GM23338 (cell line): Measurements from ENCODE around the gene KRTAP9-4. TPM values are rescaled to one million over a fixed set of nuclear protein-coding genes. Genes with fewer than 3 reads are reported as not detected.

Experiments
- ATAC-seq: fragments of 200-7000 bp; cut with Tn5 transposase; 3 replicates; pipeline ENCODE4 v1.9.1; 2020
- DNase-seq: peaks from one replicate; pipeline ENCODE4 v3.0.0-alpha.2; 2015; ENCODE audit warnings: low spot score
- H2AFZ ChIP-seq: fragments of 200-600 bp; sonication (generic); 2 replicates; pipeline ENCODE4 v1.8.0; 2016; ENCODE audit warnings: antibody characterized with exemption, mild to moderate bottlenecking, moderate library complexity
- H3F3A ChIP-seq: fragments of 200-600 bp; sonication (generic); replicated peaks from 2 replicates; pipeline ENCODE4 v1.8.0; 2017; ENCODE audit warnings: antibody characterized with exemption, mixed run types, low read depth
- H3K27ac ChIP-seq: fragments of 200-600 bp; sonication (generic); 2 replicates; pipeline ENCODE4 v1.6.1; 2016; ENCODE audit warnings: low read depth
- H3K27me3 ChIP-seq: fragments of 200-600 bp; sonication (generic); 2 replicates; pipeline ENCODE4 v1.8.0; 2016; ENCODE audit warnings: mild to moderate bottlenecking, mixed run types, moderate library complexity; ENCODE audit not compliant: insufficient read depth
- H3K36me3 ChIP-seq: fragments of 200-600 bp; sonication (generic); 2 replicates; pipeline ENCODE4 v1.8.0; 2016; ENCODE audit warnings: mild to moderate bottlenecking; ENCODE audit not compliant: insufficient read depth
- H3K4me1 ChIP-seq: fragments of 200-600 bp; sonication (generic); 2 replicates; pipeline ENCODE4 v1.8.0; 2016; ENCODE audit warnings: mild to moderate bottlenecking, moderate library complexity; ENCODE audit not compliant: insufficient read depth
- H3K4me2 ChIP-seq: fragments of 200-600 bp; sonication (generic); 2 replicates; pipeline ENCODE4 v1.7.1; 2017; ENCODE audit warnings: mixed run types
- H3K4me3 ChIP-seq: fragments of 200-600 bp; sonication (generic); 2 replicates; pipeline ENCODE4 v1.6.1; 2016; ENCODE audit warnings: mixed run types
- H3K79me2 ChIP-seq: fragments of 200-600 bp; sonication (generic); replicated peaks from 2 replicates; pipeline ENCODE4 v1.8.0; 2017; ENCODE audit warnings: mild to moderate bottlenecking; ENCODE audit not compliant: insufficient read depth
- H3K9me2 ChIP-seq: fragments of 200-600 bp; sonication (generic); 2 replicates; pipeline ENCODE4 v1.8.0; 2017; ENCODE audit not compliant: insufficient read depth
- H4K20me1 ChIP-seq: fragments of 200-600 bp; sonication (generic); replicated peaks from 2 replicates; pipeline ENCODE4 v1.8.0; 2017; ENCODE audit warnings: mild to moderate bottlenecking; ENCODE audit not compliant: insufficient read depth
- H3K27ac Mint-ChIP-seq: 2 replicates; pipeline ENCODE4 v1.8.0; 2020; ENCODE audit warnings: inconsistent platforms, mild to moderate bottlenecking, moderate library complexity, mixed read lengths
- H3K27me3 Mint-ChIP-seq: 3 replicates; pipeline ENCODE4 v1.8.0; 2022; ENCODE audit warnings: low read depth, mild to moderate bottlenecking, moderate library complexity, mixed read lengths, inconsistent platforms; ENCODE audit not compliant: insufficient read depth, poor library complexity
- H3K36me3 Mint-ChIP-seq: 3 replicates; pipeline ENCODE4 v1.8.0; 2021; ENCODE audit warnings: low read depth, mild to moderate bottlenecking, inconsistent platforms, moderate library complexity, mixed read lengths
- H3K4me1 Mint-ChIP-seq: 3 replicates; pipeline ENCODE4 v1.8.0; 2020; ENCODE audit warnings: mild to moderate bottlenecking, inconsistent platforms, mixed read lengths
- H3K4me3 Mint-ChIP-seq: 3 replicates; pipeline ENCODE4 v1.8.0; 2021; ENCODE audit warnings: moderate library complexity, mild to moderate bottlenecking, inconsistent platforms, mixed read lengths
- H3K9me3 Mint-ChIP-seq: 3 replicates; pipeline ENCODE4 v1.8.0; 2020; ENCODE audit warnings: moderate library complexity, mild to moderate bottlenecking, inconsistent platforms, mixed read lengths
- CREB1 ChIP-seq: fragments of 250-450 bp; sonication (Bioruptor Pico); IDR thresholded peaks from 2 replicates; pipeline ENCODE4 v1.5.0; 2020; ENCODE audit warnings: low read depth, mild to moderate bottlenecking, moderate library complexity
- ZNF114 ChIP-seq: fragments of 250-450 bp; sonication (Bioruptor Pico); IDR thresholded peaks from 2 replicates; pipeline ENCODE4 v1.5.0; 2020; ENCODE audit warnings: mild to moderate bottlenecking, moderate library complexity
- ZNF331 ChIP-seq: fragments of 250-450 bp; sonication (Bioruptor Pico); IDR thresholded peaks from 2 replicates; pipeline ENCODE4 v1.5.0; 2020; ENCODE audit warnings: low read depth, mild to moderate bottlenecking, moderate library complexity
- polyA plus RNA-seq: library from polyadenylated mRNA; unstranded; fragments of >200 nt; fragmentation: Nextera tagmentation; extraction: Ambion mirVana; gene quantifications from 2 replicates; pipeline ENCODE4 v1.2.1, GENCODE V29; 2016
- total RNA-seq: library from RNA; depleted of rRNA; stranded (reverse); fragments of >200 nt; shearing (Covaris generic); gene quantifications from 2 replicates; pipeline ENCODE4 v1.2.3, GENCODE V29; 2014
- TF ChIP-seq, protein P1 (sequence below): fragments of 250-450 bp; sonication (Bioruptor Pico); IDR thresholded peaks from 2 replicates; pipeline ENCODE4 v1.5.0; 2020; ENCODE audit warnings: mild to moderate bottlenecking, moderate library complexity
- TF ChIP-seq, protein P2 (sequence below): IDR thresholded peaks from one replicate; pipeline ENCODE4 v1.6.1; 2018; ENCODE audit warnings: antibody characterized with exemption; ENCODE audit not compliant: unreplicated experiment
- TF ChIP-seq, protein P3 (sequence below), 2 experiments: fragments of 200-600 bp in 1 of 2; sonication (generic) in 1 of 2; conservative IDR thresholded peaks; 2 replicates each; pipeline versions ENCODE4 v1.5.1 to v1.6.1; 2016 to 2017; ENCODE audit warnings: antibody characterized with exemption in 2 of 2, low read depth in 2 of 2, mild to moderate bottlenecking in 2 of 2, moderate library complexity in 1 of 2

The KRTAP9-4 gene
- total and polyA plus RNA-seq, 2 experiments from 2014 or later = not detected

DNA sequence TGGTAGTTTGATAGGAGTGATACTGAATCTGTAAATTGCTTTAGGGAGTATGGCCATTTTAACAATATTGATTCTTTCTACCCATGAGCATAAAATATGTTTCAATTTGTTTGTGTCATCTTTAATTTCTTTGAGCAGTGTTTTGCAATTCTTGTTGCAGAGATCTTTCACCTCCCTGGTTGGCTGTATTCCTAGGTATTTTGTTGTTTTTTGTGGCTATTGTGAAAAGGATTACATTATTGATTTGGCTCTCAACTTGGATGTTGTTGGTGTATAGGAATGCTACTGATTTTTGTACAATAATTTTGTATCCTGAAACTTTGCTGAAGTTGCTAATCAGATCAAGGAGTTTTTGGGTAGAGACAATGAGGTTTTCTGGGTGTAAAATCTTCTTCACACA lies 8.9 kb downstream of the KRTAP9-4 start:
- Histone ChIP-seq H3K79me2 (no peaks in the 10 kb centered on the region), H3K27ac (no peak overlapping the region), H3K27me3 (no peaks in the 10 kb centered on the region), H3K9me2 (peaks cover 3% of the 10 kb centered on the region), H3F3A (no peaks in the 10 kb centered on the region), H3K4me2 (no peak overlapping the region), H3K4me1 (no peaks in the 10 kb centered on the region), H3K4me3 (no peak overlapping the region), H3K36me3 (no peaks in the 10 kb centered on the region), H4K20me1 (no peaks in the 10 kb centered on the region), H2AFZ (no peak overlapping the region)
- no peak for TF ChIP-seq ZNF114
- TF ChIP-seq, protein P1, sequence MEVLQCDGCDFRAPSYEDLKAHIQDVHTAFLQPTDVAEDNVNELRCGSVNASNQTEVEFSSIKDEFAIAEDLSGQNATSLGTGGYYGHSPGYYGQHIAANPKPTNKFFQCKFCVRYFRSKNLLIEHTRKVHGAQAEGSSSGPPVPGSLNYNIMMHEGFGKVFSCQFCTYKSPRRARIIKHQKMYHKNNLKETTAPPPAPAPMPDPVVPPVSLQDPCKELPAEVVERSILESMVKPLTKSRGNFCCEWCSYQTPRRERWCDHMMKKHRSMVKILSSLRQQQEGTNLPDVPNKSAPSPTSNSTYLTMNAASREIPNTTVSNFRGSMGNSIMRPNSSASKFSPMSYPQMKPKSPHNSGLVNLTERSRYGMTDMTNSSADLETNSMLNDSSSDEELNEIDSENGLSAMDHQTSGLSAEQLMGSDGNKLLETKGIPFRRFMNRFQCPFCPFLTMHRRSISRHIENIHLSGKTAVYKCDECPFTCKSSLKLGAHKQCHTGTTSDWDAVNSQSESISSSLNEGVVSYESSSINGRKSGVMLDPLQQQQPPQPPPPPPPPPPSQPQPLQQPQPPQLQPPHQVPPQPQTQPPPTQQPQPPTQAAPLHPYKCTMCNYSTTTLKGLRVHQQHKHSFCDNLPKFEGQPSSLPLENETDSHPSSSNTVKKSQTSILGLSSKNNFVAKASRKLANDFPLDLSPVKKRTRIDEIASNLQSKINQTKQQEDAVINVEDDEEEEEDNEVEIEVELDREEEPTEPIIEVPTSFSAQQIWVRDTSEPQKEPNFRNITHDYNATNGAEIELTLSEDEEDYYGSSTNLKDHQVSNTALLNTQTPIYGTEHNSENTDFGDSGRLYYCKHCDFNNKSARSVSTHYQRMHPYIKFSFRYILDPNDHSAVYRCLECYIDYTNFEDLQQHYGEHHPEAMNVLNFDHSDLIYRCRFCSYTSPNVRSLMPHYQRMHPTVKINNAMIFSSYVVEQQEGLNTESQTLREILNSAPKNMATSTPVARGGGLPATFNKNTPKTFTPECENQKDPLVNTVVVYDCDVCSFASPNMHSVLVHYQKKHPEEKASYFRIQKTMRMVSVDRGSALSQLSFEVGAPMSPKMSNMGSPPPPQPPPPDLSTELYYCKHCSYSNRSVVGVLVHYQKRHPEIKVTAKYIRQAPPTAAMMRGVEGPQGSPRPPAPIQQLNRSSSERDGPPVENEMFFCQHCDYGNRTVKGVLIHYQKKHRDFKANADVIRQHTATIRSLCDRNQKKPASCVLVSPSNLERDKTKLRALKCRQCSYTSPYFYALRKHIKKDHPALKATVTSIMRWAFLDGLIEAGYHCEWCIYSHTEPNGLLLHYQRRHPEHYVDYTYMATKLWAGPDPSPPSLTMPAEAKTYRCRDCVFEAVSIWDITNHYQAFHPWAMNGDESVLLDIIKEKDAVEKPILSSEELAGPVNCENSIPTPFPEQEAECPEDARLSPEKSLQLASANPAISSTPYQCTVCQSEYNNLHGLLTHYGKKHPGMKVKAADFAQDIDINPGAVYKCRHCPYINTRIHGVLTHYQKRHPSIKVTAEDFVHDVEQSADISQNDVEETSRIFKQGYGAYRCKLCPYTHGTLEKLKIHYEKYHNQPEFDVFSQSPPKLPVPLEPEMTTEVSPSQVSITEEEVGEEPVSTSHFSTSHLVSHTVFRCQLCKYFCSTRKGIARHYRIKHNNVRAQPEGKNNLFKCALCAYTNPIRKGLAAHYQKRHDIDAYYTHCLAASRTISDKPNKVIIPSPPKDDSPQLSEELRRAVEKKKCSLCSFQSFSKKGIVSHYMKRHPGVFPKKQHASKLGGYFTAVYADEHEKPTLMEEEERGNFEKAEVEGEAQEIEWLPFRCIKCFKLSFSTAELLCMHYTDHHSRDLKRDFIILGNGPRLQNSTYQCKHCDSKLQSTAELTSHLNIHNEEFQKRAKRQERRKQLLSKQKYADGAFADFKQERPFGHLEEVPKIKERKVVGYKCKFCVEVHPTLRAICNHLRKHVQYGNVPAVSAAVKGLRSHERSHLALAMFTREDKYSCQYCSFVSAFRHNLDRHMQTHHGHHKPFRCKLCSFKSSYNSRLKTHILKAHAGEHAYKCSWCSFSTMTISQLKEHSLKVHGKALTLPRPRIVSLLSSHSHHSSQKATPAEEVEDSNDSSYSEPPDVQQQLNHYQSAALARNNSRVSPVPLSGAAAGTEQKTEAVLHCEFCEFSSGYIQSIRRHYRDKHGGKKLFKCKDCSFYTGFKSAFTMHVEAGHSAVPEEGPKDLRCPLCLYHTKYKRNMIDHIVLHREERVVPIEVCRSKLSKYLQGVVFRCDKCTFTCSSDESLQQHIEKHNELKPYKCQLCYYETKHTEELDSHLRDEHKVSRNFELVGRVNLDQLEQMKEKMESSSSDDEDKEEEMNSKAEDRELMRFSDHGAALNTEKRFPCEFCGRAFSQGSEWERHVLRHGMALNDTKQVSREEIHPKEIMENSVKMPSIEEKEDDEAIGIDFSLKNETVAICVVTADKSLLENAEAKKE (CRISPR knock-in tag) = no peak
- no peak for TF ChIP-seq CREB1 (CRISPR knock-in tag)
- TF ChIP-seq ZNF331 = no peak
- TF ChIP-seq, protein P2, sequence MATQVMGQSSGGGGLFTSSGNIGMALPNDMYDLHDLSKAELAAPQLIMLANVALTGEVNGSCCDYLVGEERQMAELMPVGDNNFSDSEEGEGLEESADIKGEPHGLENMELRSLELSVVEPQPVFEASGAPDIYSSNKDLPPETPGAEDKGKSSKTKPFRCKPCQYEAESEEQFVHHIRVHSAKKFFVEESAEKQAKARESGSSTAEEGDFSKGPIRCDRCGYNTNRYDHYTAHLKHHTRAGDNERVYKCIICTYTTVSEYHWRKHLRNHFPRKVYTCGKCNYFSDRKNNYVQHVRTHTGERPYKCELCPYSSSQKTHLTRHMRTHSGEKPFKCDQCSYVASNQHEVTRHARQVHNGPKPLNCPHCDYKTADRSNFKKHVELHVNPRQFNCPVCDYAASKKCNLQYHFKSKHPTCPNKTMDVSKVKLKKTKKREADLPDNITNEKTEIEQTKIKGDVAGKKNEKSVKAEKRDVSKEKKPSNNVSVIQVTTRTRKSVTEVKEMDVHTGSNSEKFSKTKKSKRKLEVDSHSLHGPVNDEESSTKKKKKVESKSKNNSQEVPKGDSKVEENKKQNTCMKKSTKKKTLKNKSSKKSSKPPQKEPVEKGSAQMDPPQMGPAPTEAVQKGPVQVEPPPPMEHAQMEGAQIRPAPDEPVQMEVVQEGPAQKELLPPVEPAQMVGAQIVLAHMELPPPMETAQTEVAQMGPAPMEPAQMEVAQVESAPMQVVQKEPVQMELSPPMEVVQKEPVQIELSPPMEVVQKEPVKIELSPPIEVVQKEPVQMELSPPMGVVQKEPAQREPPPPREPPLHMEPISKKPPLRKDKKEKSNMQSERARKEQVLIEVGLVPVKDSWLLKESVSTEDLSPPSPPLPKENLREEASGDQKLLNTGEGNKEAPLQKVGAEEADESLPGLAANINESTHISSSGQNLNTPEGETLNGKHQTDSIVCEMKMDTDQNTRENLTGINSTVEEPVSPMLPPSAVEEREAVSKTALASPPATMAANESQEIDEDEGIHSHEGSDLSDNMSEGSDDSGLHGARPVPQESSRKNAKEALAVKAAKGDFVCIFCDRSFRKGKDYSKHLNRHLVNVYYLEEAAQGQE = no peak
- TF ChIP-seq, protein P3, sequence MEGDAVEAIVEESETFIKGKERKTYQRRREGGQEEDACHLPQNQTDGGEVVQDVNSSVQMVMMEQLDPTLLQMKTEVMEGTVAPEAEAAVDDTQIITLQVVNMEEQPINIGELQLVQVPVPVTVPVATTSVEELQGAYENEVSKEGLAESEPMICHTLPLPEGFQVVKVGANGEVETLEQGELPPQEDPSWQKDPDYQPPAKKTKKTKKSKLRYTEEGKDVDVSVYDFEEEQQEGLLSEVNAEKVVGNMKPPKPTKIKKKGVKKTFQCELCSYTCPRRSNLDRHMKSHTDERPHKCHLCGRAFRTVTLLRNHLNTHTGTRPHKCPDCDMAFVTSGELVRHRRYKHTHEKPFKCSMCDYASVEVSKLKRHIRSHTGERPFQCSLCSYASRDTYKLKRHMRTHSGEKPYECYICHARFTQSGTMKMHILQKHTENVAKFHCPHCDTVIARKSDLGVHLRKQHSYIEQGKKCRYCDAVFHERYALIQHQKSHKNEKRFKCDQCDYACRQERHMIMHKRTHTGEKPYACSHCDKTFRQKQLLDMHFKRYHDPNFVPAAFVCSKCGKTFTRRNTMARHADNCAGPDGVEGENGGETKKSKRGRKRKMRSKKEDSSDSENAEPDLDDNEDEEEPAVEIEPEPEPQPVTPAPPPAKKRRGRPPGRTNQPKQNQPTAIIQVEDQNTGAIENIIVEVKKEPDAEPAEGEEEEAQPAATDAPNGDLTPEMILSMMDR (conservative IDR thresholded peaks at IDR 0.05; ENCODE audit: low read depth in 2 of 2) = no peak
- Mint-ChIP-seq H3K27ac (no peak overlapping the region), H3K27me3 (peaks cover 6% of the 10 kb centered on the region), H3K4me1 (peaks cover 4% of the 10 kb centered on the region; the same call in 2 of the 3 replicates), H3K9me3 (no peaks in the 10 kb centered on the region; the same call in 2 of the 3 replicates), H3K36me3 (no peaks in the 10 kb centered on the region), H3K4me3 (no peak overlapping the region)
- ATAC-seq (no peak), DNase-seq (no peak)
